ENCODE measurements around the gene PTRH1. TPM values are rescaled to one million over a fixed set of nuclear protein-coding genes. Genes with fewer than 3 reads are reported as not detected.

Gene PTRH1
- total RNA-seq, 1 donor: 16.3 TPM

DNA sequence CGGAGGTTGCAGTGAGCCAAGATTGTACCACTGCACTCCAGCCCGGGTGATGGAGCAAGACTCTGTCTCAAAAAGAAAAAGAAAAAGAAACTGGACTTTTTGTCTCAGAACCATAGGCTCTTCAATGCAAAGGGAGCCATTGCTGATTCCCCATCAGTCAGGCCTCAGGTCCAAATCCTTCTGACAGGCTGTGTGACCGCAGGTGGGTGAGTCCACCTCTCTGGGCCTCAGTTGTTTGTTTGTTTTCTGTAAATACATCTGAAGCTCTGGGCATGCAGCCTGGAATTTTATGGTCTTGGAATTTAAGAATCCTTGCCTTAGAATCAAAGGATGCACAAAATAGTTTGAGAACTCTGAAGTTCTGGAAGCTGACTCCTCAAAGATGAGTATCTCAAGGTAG lies 40.8 kb upstream of the PTRH1 start:
- Histone ChIP-seq H3K4me1 (ENCODE audit: insufficient read depth, low read length) (no peaks in the 10 kb centered on the region), H3K4me3 (ENCODE audit: insufficient read depth, low read length) (no peak overlapping the region), H3K4me2 (ENCODE audit: insufficient read depth, low read length) (no peak overlapping the region), H3K36me3 (ENCODE audit: insufficient read depth, low read length) (no peaks in the 10 kb centered on the region), H4K20me1 (ENCODE audit: insufficient read depth, low read length) (no peaks in the 10 kb centered on the region), H3K27me3 (ENCODE audit: insufficient read depth, low read length) (peaks cover 31% of the 10 kb centered on the region), H3K79me2 (ENCODE audit: insufficient read depth, low read length) (no peaks in the 10 kb centered on the region), H3K27ac (ENCODE audit: low read depth, low read length) (no peak overlapping the region), H2AFZ (ENCODE audit: low read length) (no peak overlapping the region), H3K9me3 (ENCODE audit: low read depth, low read length) (no peaks in the 10 kb centered on the region)
- DNase-seq (ENCODE audit: insufficient read length, low spot score, missing footprints): no peak
- TF ChIP-seq, protein P1, sequence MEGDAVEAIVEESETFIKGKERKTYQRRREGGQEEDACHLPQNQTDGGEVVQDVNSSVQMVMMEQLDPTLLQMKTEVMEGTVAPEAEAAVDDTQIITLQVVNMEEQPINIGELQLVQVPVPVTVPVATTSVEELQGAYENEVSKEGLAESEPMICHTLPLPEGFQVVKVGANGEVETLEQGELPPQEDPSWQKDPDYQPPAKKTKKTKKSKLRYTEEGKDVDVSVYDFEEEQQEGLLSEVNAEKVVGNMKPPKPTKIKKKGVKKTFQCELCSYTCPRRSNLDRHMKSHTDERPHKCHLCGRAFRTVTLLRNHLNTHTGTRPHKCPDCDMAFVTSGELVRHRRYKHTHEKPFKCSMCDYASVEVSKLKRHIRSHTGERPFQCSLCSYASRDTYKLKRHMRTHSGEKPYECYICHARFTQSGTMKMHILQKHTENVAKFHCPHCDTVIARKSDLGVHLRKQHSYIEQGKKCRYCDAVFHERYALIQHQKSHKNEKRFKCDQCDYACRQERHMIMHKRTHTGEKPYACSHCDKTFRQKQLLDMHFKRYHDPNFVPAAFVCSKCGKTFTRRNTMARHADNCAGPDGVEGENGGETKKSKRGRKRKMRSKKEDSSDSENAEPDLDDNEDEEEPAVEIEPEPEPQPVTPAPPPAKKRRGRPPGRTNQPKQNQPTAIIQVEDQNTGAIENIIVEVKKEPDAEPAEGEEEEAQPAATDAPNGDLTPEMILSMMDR (IDR thresholded peaks at IDR 0.05; ENCODE audit: extremely low read depth, low read depth, low read length): no peak

DNA sequence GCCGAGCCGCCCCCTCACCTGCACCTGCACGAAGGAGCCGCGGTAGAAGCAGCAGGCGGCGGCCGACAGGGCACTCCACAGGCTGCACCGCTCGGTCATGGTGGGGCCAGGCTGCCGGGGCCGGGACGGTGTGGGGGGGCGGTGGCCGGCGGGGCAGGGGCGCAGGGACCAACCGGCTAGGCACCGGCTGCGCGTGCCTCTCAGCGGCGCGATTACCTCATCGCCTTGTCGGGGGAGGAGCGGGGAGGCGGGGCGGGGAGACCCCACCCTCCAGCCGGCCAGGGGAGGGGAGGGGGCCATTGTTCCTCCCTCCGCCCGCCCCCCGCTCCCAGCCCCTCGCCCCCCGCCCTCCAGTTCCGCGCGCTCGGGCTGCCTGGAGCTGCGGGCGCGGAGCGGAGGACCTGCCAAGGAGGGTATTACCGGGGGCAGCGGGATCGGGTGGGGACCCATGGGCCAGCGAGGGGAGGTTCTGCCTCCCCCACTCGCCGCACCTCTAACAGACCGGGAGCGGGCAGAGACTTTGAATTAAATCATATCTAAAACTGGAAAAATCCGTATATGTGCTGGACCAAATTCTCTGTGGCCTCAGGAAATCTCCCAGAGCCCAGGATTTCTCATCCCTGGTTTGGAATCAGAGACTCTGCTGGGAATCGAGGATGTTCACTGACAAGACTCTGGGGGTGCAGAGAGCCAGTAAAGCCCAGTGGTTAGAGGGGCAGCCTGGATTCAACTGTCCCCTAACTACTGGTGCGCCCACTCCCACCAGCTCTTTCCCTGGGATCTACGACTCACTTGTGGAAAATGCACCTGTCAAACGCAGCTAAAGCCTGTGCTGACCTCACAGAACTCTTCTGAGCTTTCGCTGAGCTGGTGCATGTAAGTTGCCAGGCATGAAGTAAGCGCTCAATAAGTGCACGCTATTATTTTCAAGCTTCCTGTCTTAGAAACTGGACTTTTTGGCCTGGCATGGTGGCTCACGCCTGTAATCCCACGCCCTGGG lies 39.9 kb upstream of the PTRH1 start:
- H3K4me2 ChIP-seq (ENCODE audit: insufficient read depth, low read length): no peak overlapping the region
- H3K36me3 ChIP-seq (ENCODE audit: insufficient read depth, low read length): no peaks in the 10 kb centered on the region
- no peaks in the 10 kb centered on the region for H3K4me1 ChIP-seq (ENCODE audit: insufficient read depth, low read length)
- no peak overlapping the region for H2AFZ ChIP-seq (ENCODE audit: low read length)
- no peaks in the 10 kb centered on the region for H3K79me2 ChIP-seq (ENCODE audit: insufficient read depth, low read length)
- H4K20me1 ChIP-seq (ENCODE audit: insufficient read depth, low read length): no peaks in the 10 kb centered on the region
- H3K4me3 ChIP-seq (ENCODE audit: insufficient read depth, low read length): no peak overlapping the region
- peak; percentile 72 for DNase-seq (ENCODE audit: insufficient read length, low spot score, missing footprints)
- H3K9me3 ChIP-seq (ENCODE audit: low read depth, low read length): no peaks in the 10 kb centered on the region
- no peak overlapping the region for H3K27ac ChIP-seq (ENCODE audit: low read depth, low read length)
- peaks cover 31% of the 10 kb centered on the region for H3K27me3 ChIP-seq (ENCODE audit: insufficient read depth, low read length)
- TF ChIP-seq, protein P1 (IDR thresholded peaks at IDR 0.05; ENCODE audit: extremely low read depth, low read depth, low read length): no peak

DNA sequence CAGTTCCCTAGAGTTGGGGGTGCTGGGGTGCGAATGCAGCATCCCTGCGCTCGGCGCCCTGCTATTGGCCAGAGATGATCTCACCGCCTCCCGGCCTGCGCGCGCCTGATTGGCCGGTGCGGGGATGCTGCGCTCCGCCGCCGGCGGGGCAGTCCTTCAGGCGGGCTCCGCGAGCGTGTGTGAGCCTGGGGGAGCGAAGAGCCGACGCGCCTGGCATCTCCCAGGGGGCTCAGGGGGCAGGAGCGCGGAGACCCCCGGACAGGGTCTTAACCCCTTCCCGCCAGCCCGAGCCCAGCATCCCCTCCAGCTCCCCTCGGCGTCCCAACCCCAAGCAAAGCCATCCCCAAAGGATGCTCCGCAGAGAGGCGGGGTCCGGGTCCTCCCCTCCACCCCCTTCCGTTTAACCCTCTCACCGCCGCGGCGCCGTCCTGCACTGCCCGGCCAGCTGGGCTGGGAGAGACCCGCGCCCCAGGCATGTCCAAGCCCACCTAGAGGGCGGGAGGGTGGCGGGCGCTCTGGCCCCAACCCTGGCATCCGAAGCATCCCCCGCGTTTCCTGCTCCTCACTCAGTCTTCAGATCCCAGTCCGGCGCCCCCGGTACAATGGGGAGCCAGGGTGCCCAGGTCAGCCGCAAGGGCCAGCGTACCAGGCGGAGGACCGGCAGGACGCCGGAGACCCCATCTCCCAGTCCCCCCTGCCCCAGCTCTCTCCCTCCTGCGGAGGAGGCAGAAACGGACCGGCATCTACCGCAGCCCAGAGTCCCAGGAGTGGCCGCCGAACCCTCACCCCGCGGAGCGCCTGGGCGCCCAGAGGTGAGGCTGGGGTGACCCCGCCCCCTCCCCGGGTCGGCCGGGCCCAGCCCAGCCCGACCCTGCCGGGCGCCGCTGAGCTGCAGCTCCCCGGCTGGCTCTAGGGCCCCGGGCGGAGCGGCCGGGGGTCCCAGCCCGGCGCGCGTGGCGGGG lies 38.9 kb upstream of the PTRH1 start:
- no peaks in the 10 kb centered on the region for H3K9me3 ChIP-seq (ENCODE audit: low read depth, low read length)
- H4K20me1 ChIP-seq (ENCODE audit: insufficient read depth, low read length): no peaks in the 10 kb centered on the region
- H3K4me2 ChIP-seq (ENCODE audit: insufficient read depth, low read length): no peak overlapping the region
- DNase-seq (ENCODE audit: insufficient read length, low spot score, missing footprints): peak; percentile 90
- H3K4me1 ChIP-seq (ENCODE audit: insufficient read depth, low read length): no peaks in the 10 kb centered on the region
- H3K4me3 ChIP-seq (ENCODE audit: insufficient read depth, low read length): no peak overlapping the region
- H3K79me2 ChIP-seq (ENCODE audit: insufficient read depth, low read length): no peaks in the 10 kb centered on the region
- no peak overlapping the region for H3K27ac ChIP-seq (ENCODE audit: low read depth, low read length)
- no peaks in the 10 kb centered on the region for H3K36me3 ChIP-seq (ENCODE audit: insufficient read depth, low read length)
- H3K27me3 ChIP-seq (ENCODE audit: insufficient read depth, low read length): peaks cover 31% of the 10 kb centered on the region
- TF ChIP-seq, protein P1 (IDR thresholded peaks at IDR 0.05; ENCODE audit: extremely low read depth, low read depth, low read length): no peak
- H2AFZ ChIP-seq (ENCODE audit: low read length): no peak overlapping the region
